ENCODE measurements around the gene CASP5. TPM values are rescaled to one million over a fixed set of nuclear protein-coding genes. Genes with fewer than 3 reads are reported as not detected.

The CASP5 gene
- total and polyA plus RNA-seq, 2 experiments from 2014 or later: 0.46 to 2.9 TPM

DNA sequence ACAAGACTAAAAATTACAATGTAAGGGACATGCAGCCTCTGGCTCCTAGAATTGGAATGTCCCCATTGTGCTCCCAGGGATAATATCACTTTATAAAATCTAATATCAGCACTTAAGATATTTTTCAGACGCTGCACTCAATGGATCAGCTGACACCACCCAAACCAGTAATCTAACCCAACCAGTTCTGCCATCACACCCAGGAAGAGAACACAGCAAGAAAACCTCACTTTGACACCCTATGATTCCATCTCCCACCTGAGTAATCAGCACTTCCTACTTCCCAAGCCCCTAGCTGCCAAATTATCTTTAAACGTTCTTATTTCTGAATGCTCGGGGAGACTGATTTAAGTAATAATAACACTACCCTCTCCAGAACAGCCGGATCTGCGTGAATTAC is 57.2 kb downstream of the CASP5 start:
- H3K4me3 ChIP-seq: no peak overlapping the region
- no peaks in the 10 kb centered on the region for H4K20me1 ChIP-seq (ENCODE audit: insufficient read depth, poor library complexity, severe bottlenecking)
- H3K36me3 ChIP-seq (replicated peaks; ENCODE audit: insufficient read depth, low read depth): no peaks in the 10 kb centered on the region
- H2AFZ ChIP-seq: no peak overlapping the region
- peaks cover 5% of the 10 kb centered on the region for H3K4me1 ChIP-seq (ENCODE audit: insufficient read depth)
- no peaks in the 10 kb centered on the region for H3K27me3 ChIP-seq
- H3K79me2 ChIP-seq: peaks cover 6% of the 10 kb centered on the region
- no peak overlapping the region for H3K27ac ChIP-seq
- H3K4me2 ChIP-seq: no peak overlapping the region
- no peak for DNase-seq (ENCODE audit: low spot score)
- 92% methylated on average over 5 of the region's 5 CpGs for WGBS (ENCODE audit: low lambda C conversion rate, missing lambda C conversion rate)
- no peaks in the 10 kb centered on the region for H3K9me2 ChIP-seq (replicated peaks; ENCODE audit: insufficient read depth)
- H3K9me3 ChIP-seq (ENCODE audit: low read depth): no peaks in the 10 kb centered on the region
- TF ChIP-seq EZH2phosphoT487 (IDR thresholded peaks at IDR 0.05; ENCODE audit: low read depth, severe bottlenecking, unreplicated experiment) (no peak), CTCF (IDR thresholded peaks at IDR 0.05; ENCODE audit: poor library complexity) (no peak), EZH2 (IDR thresholded peaks at IDR 0.05; ENCODE audit: borderline replicate concordance) (no peak)

DNA sequence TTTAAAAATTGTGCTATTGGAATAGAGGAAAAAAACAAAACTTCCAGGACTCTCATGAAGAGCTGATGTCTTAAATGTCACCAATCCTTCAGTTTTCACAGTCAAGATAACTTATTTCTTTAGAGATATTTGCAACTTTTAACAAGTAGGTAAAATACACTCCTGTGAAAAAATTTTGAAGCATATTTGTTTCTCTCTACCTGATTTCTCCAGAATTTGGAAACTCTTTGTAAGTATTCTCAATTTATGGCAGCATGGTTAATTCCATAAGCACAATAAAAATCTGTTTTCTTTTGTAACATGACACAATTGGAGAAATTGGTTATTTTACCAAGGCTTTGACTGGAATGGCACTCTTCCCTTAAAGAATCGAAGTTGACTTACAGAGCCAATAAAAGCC is 58.7 kb downstream of the CASP5 start:
- WGBS (ENCODE audit: low lambda C conversion rate, missing lambda C conversion rate): 93% methylated on average over 1 of the region's 1 CpG
- no peak overlapping the region for H3K4me3 ChIP-seq
- H3K27me3 ChIP-seq: no peaks in the 10 kb centered on the region
- no peak overlapping the region for H3K27ac ChIP-seq
- no peaks in the 10 kb centered on the region for H3K9me2 ChIP-seq (replicated peaks; ENCODE audit: insufficient read depth)
- DNase-seq (ENCODE audit: low spot score): no peak
- no peaks in the 10 kb centered on the region for H3K9me3 ChIP-seq (ENCODE audit: low read depth)
- no peak overlapping the region for H3K4me2 ChIP-seq
- no peak overlapping the region for H2AFZ ChIP-seq
- peaks cover 5% of the 10 kb centered on the region for H3K4me1 ChIP-seq (ENCODE audit: insufficient read depth)
- no peaks in the 10 kb centered on the region for H3K36me3 ChIP-seq (replicated peaks; ENCODE audit: insufficient read depth, low read depth)
- peaks cover 6% of the 10 kb centered on the region for H3K79me2 ChIP-seq
- no peaks in the 10 kb centered on the region for H4K20me1 ChIP-seq (ENCODE audit: insufficient read depth, poor library complexity, severe bottlenecking)
- TF ChIP-seq EZH2 (IDR thresholded peaks at IDR 0.05; ENCODE audit: borderline replicate concordance): no peak
- no peak for TF ChIP-seq CTCF (IDR thresholded peaks at IDR 0.05; ENCODE audit: poor library complexity)
- TF ChIP-seq EZH2phosphoT487 (IDR thresholded peaks at IDR 0.05; ENCODE audit: low read depth, severe bottlenecking, unreplicated experiment): no peak

DNA sequence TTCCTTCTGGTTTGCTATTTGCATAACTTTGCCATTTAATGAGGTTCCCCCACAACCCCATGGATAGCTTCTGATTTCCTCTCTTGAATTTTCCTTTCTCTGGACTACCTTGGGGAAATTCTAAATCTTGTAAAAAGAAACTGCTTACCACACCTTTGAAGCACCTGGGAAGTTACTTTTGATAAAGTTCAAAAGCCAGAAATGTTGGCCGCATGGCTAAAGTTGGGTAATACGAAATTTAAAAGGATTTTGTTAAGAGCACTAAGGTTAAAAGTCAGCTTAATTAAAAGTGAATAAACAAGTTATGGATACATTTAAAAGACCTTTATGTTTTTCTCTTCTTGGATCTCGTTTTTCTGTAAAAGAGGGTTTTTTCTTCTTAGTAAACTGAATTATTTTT is 60.1 kb downstream of the CASP5 start:
- Histone ChIP-seq H3K79me2 (peaks cover 6% of the 10 kb centered on the region), H3K27me3 (no peaks in the 10 kb centered on the region), H3K4me1 (ENCODE audit: insufficient read depth) (peaks cover 5% of the 10 kb centered on the region), H3K4me3 (no peak overlapping the region), H3K36me3 (replicated peaks; ENCODE audit: insufficient read depth, low read depth) (no peaks in the 10 kb centered on the region), H3K27ac (no peak overlapping the region), H3K4me2 (no peak overlapping the region), H3K9me2 (replicated peaks; ENCODE audit: insufficient read depth) (no peaks in the 10 kb centered on the region), H2AFZ (no peak overlapping the region), H4K20me1 (ENCODE audit: insufficient read depth, poor library complexity, severe bottlenecking) (no peaks in the 10 kb centered on the region), H3K9me3 (ENCODE audit: low read depth) (no peaks in the 10 kb centered on the region)
- TF ChIP-seq EZH2 (IDR thresholded peaks at IDR 0.05; ENCODE audit: borderline replicate concordance) (no peak), EZH2phosphoT487 (IDR thresholded peaks at IDR 0.05; ENCODE audit: low read depth, severe bottlenecking, unreplicated experiment) (no peak), CTCF (IDR thresholded peaks at IDR 0.05; ENCODE audit: poor library complexity) (no peak)
- 89% methylated on average over 3 of the region's 3 CpGs for WGBS (ENCODE audit: low lambda C conversion rate, missing lambda C conversion rate)
- no peak for DNase-seq (ENCODE audit: low spot score)

DNA sequence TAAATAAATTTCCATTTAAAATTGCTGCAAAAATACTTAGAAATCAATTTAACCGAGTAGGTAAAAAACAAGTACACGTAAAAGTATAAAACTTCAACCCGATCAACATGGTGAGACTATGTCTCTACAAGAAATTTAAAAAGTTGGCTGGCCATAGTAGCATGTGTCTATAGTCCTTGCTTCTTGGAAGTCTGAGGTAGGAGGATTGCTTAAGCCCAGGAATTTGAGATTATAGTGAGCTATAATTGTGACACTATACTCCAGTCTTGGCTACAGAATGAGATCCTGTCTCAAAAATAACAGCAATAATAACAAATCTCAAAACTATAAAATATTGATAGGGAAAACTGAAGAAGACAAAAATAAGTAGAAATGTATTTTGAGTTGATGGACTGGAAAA is 65.7 kb downstream of the CASP5 start:
- no peak overlapping the region for H3K4me2 ChIP-seq
- WGBS (ENCODE audit: low lambda C conversion rate, missing lambda C conversion rate): 75% methylated on average over 3 of the region's 3 CpGs
- no peaks in the 10 kb centered on the region for H3K27me3 ChIP-seq
- H3K27ac ChIP-seq: no peak overlapping the region
- H3K4me3 ChIP-seq: no peak overlapping the region
- no peaks in the 10 kb centered on the region for H3K36me3 ChIP-seq (replicated peaks; ENCODE audit: insufficient read depth, low read depth)
- H2AFZ ChIP-seq: no peak overlapping the region
- TF ChIP-seq CTCF (IDR thresholded peaks at IDR 0.05; ENCODE audit: poor library complexity) (no peak), EZH2 (IDR thresholded peaks at IDR 0.05; ENCODE audit: borderline replicate concordance) (no peak), EZH2phosphoT487 (IDR thresholded peaks at IDR 0.05; ENCODE audit: low read depth, severe bottlenecking, unreplicated experiment) (no peak)
- no peaks in the 10 kb centered on the region for H3K9me3 ChIP-seq (ENCODE audit: low read depth)
- H3K4me1 ChIP-seq (ENCODE audit: insufficient read depth): no peaks in the 10 kb centered on the region
- no peak for DNase-seq (ENCODE audit: low spot score)
- no peaks in the 10 kb centered on the region for H3K79me2 ChIP-seq
- no peaks in the 10 kb centered on the region for H4K20me1 ChIP-seq (ENCODE audit: insufficient read depth, poor library complexity, severe bottlenecking)
- H3K9me2 ChIP-seq (replicated peaks; ENCODE audit: insufficient read depth): no peaks in the 10 kb centered on the region

All from hepatocyte (in vitro differentiated cells).